OCI-LY3 (cell line): ENCODE data around the gene AMACR.

Experiments
- EZH2phosphoT487 ChIP-seq: fragments of 200-600 bp; shearing (Covaris generic); IDR thresholded peaks from 2 replicates; pipeline ENCODE4 v1.6.1; 2018; ENCODE audit warnings: antibody characterized with exemption, mixed run types, low read depth
- TF ChIP-seq, protein P1 (sequence below): fragments of 200-600, 300-600 bp; sonication (generic); IDR thresholded peaks from 2 replicates; pipeline ENCODE4 v1.5.1; 2014; ENCODE audit warnings: antibody characterized with exemption, low read length, low read depth

DNA sequence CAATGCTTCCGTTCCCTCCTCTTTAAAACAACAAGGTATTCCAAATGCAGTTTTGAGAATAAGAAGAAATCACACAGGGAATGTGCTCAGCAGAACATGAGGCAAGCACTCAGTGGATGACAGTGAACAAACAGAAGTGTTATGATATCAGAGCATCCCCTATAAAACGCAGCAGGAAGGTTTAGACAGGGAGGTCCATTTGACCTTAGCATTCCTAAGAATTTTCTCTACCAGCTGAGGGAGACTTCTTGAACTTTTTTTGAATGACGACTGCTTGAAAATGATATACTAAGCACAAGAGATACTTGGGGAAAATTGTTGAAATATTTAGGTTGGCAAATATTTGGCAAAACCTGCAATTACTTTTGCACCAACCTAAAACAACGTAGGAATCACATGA, 3.9 kb downstream of the AMACR start:
- TF ChIP-seq EZH2phosphoT487 = no peak
- TF ChIP-seq, protein P1, sequence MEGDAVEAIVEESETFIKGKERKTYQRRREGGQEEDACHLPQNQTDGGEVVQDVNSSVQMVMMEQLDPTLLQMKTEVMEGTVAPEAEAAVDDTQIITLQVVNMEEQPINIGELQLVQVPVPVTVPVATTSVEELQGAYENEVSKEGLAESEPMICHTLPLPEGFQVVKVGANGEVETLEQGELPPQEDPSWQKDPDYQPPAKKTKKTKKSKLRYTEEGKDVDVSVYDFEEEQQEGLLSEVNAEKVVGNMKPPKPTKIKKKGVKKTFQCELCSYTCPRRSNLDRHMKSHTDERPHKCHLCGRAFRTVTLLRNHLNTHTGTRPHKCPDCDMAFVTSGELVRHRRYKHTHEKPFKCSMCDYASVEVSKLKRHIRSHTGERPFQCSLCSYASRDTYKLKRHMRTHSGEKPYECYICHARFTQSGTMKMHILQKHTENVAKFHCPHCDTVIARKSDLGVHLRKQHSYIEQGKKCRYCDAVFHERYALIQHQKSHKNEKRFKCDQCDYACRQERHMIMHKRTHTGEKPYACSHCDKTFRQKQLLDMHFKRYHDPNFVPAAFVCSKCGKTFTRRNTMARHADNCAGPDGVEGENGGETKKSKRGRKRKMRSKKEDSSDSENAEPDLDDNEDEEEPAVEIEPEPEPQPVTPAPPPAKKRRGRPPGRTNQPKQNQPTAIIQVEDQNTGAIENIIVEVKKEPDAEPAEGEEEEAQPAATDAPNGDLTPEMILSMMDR = no peak
